ENCODE results near the gene AWAT2.

The AWAT2 gene

GRCh38 chrX:70079870-70080269 lies 30.1 kb upstream of the AWAT2 start:
- Histone ChIP-seq H2AK5ac (ENCODE audit: low read length, severe bottlenecking) (no peak overlapping the region), H2BK12ac (ENCODE audit: low read length in 2 of 2) (no peak overlapping the region), H4K91ac (ENCODE audit: low read length) (no peak overlapping the region), H3K4me1 (ENCODE audit: control insufficient read depth, insufficient read depth, low read depth, low read length) (no peaks in the 10 kb centered on the region), H3K79me1 (replicated peaks; ENCODE audit: low read length, poor library complexity, severe bottlenecking) (no peaks in the 10 kb centered on the region), H3K9ac (ENCODE audit: low read length) (no peak overlapping the region), H3K27ac (ENCODE audit: low read length, poor library complexity, severe bottlenecking) (no peak overlapping the region), H2BK15ac (ENCODE audit: low read depth, poor library complexity, severe bottlenecking) (no peak overlapping the region), H3K36me3 (ENCODE audit: control insufficient read depth in 1 of 2, insufficient read depth in 2 of 2, low read depth in 1 of 2, low read length in 2 of 2) (no peaks in the 10 kb centered on the region), H3K4me3 (ENCODE audit: insufficient read depth in 1 of 2, low read depth in 1 of 2, low read length in 2 of 2) (no peak overlapping the region), H3K27me3 (ENCODE audit: control insufficient read depth in 1 of 2, insufficient read depth in 1 of 2, low read length in 2 of 2) (peaks cover 0 to 43% of the 10 kb centered on the region in 2 experiments), H2BK5ac (ENCODE audit: low read depth, low read length, poor library complexity, severe bottlenecking) (no peak overlapping the region), H3K4ac (ENCODE audit: low read depth in 1 of 2, low read length in 2 of 2) (no peak overlapping the region), H2BK120ac (ENCODE audit: low read depth, low read length) (no peak overlapping the region), H3K18ac (ENCODE audit: low read depth in 1 of 2, low read length in 2 of 2) (no peak overlapping the region), H3K14ac (ENCODE audit: low read length in 2 of 2) (no peak overlapping the region), H3K4me2 (ENCODE audit: low read length, poor library complexity, severe bottlenecking) (no peak overlapping the region), H3K23ac (ENCODE audit: low read length in 2 of 2) (no peak overlapping the region), H3K9me3 (ENCODE audit: control insufficient read depth, low read length) (peaks cover 25% of the 10 kb centered on the region), H2AFZ (ENCODE audit: low read depth, low read length) (no peak overlapping the region), H4K8ac (ENCODE audit: low read length) (no peak overlapping the region)
- 90% methylated on average over 1 of the region's 3 CpGs for WGBS
- no peak for DNase-seq

- Histone ChIP-seq H2BK15ac (ENCODE audit: low read depth, poor library complexity, severe bottlenecking) (no peak overlapping the region), H3K9me3 (ENCODE audit: control insufficient read depth, low read length) (peaks cover 25% of the 10 kb centered on the region), H3K27me3 (ENCODE audit: control insufficient read depth in 1 of 2, insufficient read depth in 1 of 2, low read length in 2 of 2) (peaks cover 0 to 43% of the 10 kb centered on the region in 2 experiments), H3K14ac (ENCODE audit: low read length in 2 of 2) (no peak overlapping the region), H3K27ac (ENCODE audit: low read length, poor library complexity, severe bottlenecking) (no peak overlapping the region), H2BK5ac (ENCODE audit: low read depth, low read length, poor library complexity, severe bottlenecking) (no peak overlapping the region), H3K36me3 (ENCODE audit: control insufficient read depth in 1 of 2, insufficient read depth in 2 of 2, low read depth in 1 of 2, low read length in 2 of 2) (no peaks in the 10 kb centered on the region), H3K4ac (ENCODE audit: low read depth in 1 of 2, low read length in 2 of 2) (no peak overlapping the region), H3K4me3 (ENCODE audit: insufficient read depth in 1 of 2, low read depth in 1 of 2, low read length in 2 of 2) (no peak overlapping the region), H3K4me1 (ENCODE audit: control insufficient read depth, insufficient read depth, low read depth, low read length) (no peaks in the 10 kb centered on the region), H2AFZ (ENCODE audit: low read depth, low read length) (no peak overlapping the region), H3K9ac (ENCODE audit: low read length) (no peak overlapping the region), H2BK120ac (ENCODE audit: low read depth, low read length) (no peak overlapping the region), H3K23ac (ENCODE audit: low read length in 2 of 2) (no peak overlapping the region), H3K4me2 (ENCODE audit: low read length, poor library complexity, severe bottlenecking) (no peak overlapping the region), H3K79me1 (replicated peaks; ENCODE audit: low read length, poor library complexity, severe bottlenecking) (no peaks in the 10 kb centered on the region), H2AK5ac (ENCODE audit: low read length, severe bottlenecking) (no peak overlapping the region), H4K8ac (ENCODE audit: low read length) (no peak overlapping the region), H2BK12ac (ENCODE audit: low read length in 2 of 2) (no peak overlapping the region), H4K91ac (ENCODE audit: low read length) (no peak overlapping the region), H3K18ac (ENCODE audit: low read depth in 1 of 2, low read length in 2 of 2) (no peak overlapping the region)
- 85% methylated on average over 3 of the region's 5 CpGs for WGBS
- no peak for DNase-seq
Measured at GRCh38 chrX:70079297-70079696, 29.6 kb upstream of the AWAT2 start.

GRCh38 chrX:70066646-70067045 lies 16.9 kb upstream of the AWAT2 start:
- DNase-seq = no peak
- Histone ChIP-seq H2BK5ac (ENCODE audit: low read depth, low read length, poor library complexity, severe bottlenecking) (no peak overlapping the region), H3K4ac (ENCODE audit: low read depth in 1 of 2, low read length in 2 of 2) (no peak overlapping the region), H3K9me3 (ENCODE audit: control insufficient read depth, low read length) (no peaks in the 10 kb centered on the region), H3K14ac (ENCODE audit: low read length in 2 of 2) (no peak overlapping the region), H4K8ac (ENCODE audit: low read length) (no peak overlapping the region), H3K18ac (ENCODE audit: low read depth in 1 of 2, low read length in 2 of 2) (no peak overlapping the region), H3K9ac (ENCODE audit: low read length) (no peak overlapping the region), H3K4me2 (ENCODE audit: low read length, poor library complexity, severe bottlenecking) (no peak overlapping the region), H3K36me3 (ENCODE audit: control insufficient read depth in 1 of 2, insufficient read depth in 2 of 2, low read depth in 1 of 2, low read length in 2 of 2) (no peaks in the 10 kb centered on the region), H4K91ac (ENCODE audit: low read length) (no peak overlapping the region), H2AK5ac (ENCODE audit: low read length, severe bottlenecking) (no peak overlapping the region), H3K4me1 (ENCODE audit: control insufficient read depth, insufficient read depth, low read depth, low read length) (no peaks in the 10 kb centered on the region), H2BK12ac (ENCODE audit: low read length in 2 of 2) (no peak overlapping the region), H2BK15ac (ENCODE audit: low read depth, poor library complexity, severe bottlenecking) (no peak overlapping the region), H2BK120ac (ENCODE audit: low read depth, low read length) (no peak overlapping the region), H2AFZ (ENCODE audit: low read depth, low read length) (no peak overlapping the region), H3K4me3 (ENCODE audit: insufficient read depth in 1 of 2, low read depth in 1 of 2, low read length in 2 of 2) (no peak overlapping the region), H3K79me1 (replicated peaks; ENCODE audit: low read length, poor library complexity, severe bottlenecking) (no peaks in the 10 kb centered on the region), H3K27me3 (ENCODE audit: control insufficient read depth in 1 of 2, insufficient read depth in 1 of 2, low read length in 2 of 2) (peaks cover 0 to 40% of the 10 kb centered on the region in 2 experiments), H3K23ac (ENCODE audit: low read length in 2 of 2) (no peak overlapping the region), H3K27ac (ENCODE audit: low read length, poor library complexity, severe bottlenecking) (no peak overlapping the region)
- 88% methylated on average over 7 of the region's 7 CpGs for WGBS

- no peak for DNase-seq
- no peak overlapping the region for H2BK5ac ChIP-seq (ENCODE audit: low read depth, low read length, poor library complexity, severe bottlenecking)
- H3K9me3 ChIP-seq (ENCODE audit: control insufficient read depth, low read length) = no peaks in the 10 kb centered on the region
- H3K27me3 ChIP-seq (ENCODE audit: control insufficient read depth in 1 of 2, insufficient read depth in 1 of 2, low read length in 2 of 2) = peaks cover 0 to 40% of the 10 kb centered on the region in 2 experiments
- 95% methylated on average over 52 of the region's 52 CpGs for WGBS
- H3K14ac ChIP-seq (ENCODE audit: low read length in 2 of 2) = no peak overlapping the region
- no peaks in the 10 kb centered on the region for H3K4me1 ChIP-seq (ENCODE audit: control insufficient read depth, insufficient read depth, low read depth, low read length)
- H2BK120ac ChIP-seq (ENCODE audit: low read depth, low read length) = no peak overlapping the region
- no peak overlapping the region for H3K18ac ChIP-seq (ENCODE audit: low read depth in 1 of 2, low read length in 2 of 2)
- no peaks in the 10 kb centered on the region for H3K79me1 ChIP-seq (replicated peaks; ENCODE audit: low read length, poor library complexity, severe bottlenecking)
- H2BK12ac ChIP-seq (ENCODE audit: low read length in 2 of 2) = no peak overlapping the region
- H3K4ac ChIP-seq (ENCODE audit: low read depth in 1 of 2, low read length in 2 of 2) = no peak overlapping the region
- H3K4me2 ChIP-seq (ENCODE audit: low read length, poor library complexity, severe bottlenecking) = no peak overlapping the region
- no peak overlapping the region for H2AFZ ChIP-seq (ENCODE audit: low read depth, low read length)
- H3K36me3 ChIP-seq (ENCODE audit: control insufficient read depth in 1 of 2, insufficient read depth in 2 of 2, low read depth in 1 of 2, low read length in 2 of 2) = no peaks in the 10 kb centered on the region
- no peak overlapping the region for H3K23ac ChIP-seq (ENCODE audit: low read length in 2 of 2)
- H4K91ac ChIP-seq (ENCODE audit: low read length) = no peak overlapping the region
- H3K9ac ChIP-seq (ENCODE audit: low read length) = no peak overlapping the region
- H2BK15ac ChIP-seq (ENCODE audit: low read depth, poor library complexity, severe bottlenecking) = no peak overlapping the region
- no peak overlapping the region for H2AK5ac ChIP-seq (ENCODE audit: low read length, severe bottlenecking)
- H3K4me3 ChIP-seq (ENCODE audit: insufficient read depth in 1 of 2, low read depth in 1 of 2, low read length in 2 of 2) = no peak overlapping the region
- H4K8ac ChIP-seq (ENCODE audit: low read length) = no peak overlapping the region
- H3K27ac ChIP-seq (ENCODE audit: low read length, poor library complexity, severe bottlenecking) = no peak overlapping the region
Measured at GRCh38 chrX:70062961-70063550, 13.3 kb upstream of the AWAT2 start.

Measured in mesenchymal stem cell (in vitro differentiated cells and primary cell).